HuH-7.5 (cell line): ENCODE results near the gene CYB561A3.

Source experiments
- DNase-seq: peaks from one replicate; pipeline ENCODE4 v3.0.0; 2011; ENCODE audit warnings: low spot score

CYB561A3 gene

DNA sequence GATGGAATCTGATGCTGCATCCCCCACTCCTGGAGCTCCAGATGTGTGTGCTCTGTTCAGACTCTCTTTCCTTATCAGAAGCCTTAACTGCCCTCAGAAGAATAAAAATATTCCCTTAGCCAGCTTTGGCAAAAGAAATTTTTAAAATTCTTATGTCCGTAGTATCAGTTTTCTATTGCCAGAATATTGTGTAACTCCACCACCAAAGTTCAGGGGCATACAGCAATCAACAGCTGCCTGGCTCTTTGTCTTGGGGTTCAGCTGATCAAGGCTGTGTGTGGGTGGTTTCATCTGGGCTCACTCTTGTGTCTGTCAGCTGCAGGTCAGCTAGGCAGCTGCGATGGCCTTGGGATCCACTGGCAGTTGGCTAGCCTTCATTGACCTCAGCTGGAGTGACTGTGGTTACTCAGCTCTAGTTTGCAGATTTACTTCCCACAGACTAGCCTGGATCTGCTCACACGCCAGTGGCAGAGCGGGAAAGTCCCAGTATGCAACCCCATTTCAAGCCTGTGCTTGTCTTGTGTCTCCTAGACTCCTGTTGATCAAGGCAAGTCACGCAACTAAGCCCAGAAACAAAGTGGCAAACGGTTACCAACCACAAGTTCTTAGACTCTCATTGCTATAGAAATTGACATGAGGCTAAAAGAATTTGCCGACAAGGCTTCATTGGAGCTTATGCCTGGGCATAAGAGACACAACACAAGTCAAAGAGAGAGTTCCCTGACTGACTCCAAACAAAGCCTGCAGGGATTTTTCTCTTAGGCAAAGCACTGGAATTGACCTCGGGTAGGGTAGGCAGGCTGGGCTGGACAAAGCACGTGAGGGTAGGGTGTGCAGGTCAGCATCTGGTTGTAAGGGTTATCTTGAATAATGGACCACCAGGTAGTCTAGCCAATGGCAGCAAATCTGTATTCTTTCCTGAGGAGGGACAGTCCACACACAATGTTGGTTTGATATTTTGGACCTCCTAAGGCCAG is 8.0 kb upstream of the CYB561A3 start:
- no peak for DNase-seq

DNA sequence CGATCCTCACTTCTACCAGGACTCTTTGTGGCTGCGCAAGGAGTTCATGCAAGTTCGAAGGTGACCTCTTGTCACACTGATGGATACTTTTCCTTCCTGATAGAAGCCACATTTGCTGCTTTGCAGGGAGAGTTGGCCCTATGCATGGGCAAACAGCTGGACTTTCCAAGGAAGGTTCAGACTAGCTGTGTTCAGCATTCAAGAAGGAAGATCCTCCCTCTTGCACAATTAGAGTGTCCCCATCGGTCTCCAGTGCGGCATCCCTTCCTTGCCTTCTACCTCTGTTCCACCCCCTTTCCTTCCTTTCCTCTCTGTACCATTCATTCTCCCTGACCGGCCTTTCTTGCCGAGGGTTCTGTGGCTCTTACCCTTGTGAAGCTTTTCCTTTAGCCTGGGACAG is 7.0 kb upstream of the CYB561A3 start:
- no peak for DNase-seq

DNA sequence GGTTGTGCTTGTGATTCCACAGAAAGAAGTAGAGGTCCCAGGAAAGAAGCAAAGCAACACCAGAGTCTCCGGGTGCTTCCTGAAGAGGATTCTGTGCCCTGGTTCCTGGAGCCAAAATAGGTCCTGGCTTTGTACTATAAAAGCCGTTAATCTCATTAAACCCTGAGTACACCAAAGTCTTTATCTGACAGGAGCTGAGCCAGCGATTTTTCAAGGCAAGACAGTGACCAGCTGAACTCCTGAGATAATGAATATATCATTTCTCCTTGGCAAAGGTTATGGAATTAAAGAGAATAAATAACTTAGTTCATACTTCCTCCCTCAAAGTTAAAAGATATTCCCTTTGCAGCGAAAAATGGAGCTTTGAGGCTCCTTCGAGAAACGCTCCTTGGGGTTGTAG is 5.7 kb upstream of the CYB561A3 start:
- no peak for DNase-seq

DNA sequence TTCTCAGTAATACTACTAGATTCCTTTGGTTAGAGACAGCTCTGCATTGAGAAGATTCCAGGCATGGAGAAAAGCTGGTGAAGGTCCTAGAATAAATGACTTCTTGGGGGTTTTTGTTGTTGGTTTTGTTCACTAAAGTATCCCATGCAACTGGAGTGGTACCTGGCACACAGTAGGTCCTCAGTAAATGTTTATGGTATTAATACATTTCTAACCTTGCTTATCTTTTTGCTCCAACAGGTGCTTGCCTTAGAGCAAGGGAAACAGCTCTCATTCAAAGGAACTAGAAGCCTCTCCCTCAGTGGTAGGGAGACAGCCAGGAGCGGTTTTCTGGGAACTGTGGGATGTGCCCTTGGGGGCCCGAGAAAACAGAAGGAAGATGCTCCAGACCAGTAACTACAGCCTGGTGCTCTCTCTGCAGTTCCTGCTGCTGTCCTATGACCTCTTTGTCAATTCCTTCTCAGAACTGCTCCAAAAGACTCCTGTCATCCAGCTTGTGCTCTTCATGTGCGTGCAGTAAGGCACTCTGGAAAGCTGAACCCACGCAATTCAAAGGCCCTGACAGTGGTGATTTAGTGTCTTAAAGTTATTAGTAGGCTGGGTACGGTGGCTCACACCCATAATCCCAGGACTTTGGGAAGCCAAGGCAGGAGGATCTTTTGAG is 2.5 kb upstream of the CYB561A3 start:
- DNase-seq, result no peak

DNA sequence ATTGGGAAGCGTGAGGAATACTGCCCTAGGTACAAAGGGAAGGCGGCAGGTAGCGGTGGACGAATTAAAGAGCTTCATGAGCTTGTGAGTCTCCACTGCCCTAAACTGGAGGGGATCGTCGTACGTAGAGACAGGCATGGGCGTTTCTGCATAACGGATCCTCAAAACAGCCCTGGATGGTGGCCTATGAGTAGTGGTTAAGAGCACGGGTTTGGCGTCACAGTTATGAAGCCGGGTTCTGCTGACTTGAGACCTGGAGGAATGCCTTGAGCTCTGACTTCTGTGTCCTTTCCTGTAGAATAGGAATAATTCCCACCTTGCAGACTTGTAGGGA is 827 bp upstream of the CYB561A3 start:
- peak; percentile 62 for DNase-seq

DNA sequence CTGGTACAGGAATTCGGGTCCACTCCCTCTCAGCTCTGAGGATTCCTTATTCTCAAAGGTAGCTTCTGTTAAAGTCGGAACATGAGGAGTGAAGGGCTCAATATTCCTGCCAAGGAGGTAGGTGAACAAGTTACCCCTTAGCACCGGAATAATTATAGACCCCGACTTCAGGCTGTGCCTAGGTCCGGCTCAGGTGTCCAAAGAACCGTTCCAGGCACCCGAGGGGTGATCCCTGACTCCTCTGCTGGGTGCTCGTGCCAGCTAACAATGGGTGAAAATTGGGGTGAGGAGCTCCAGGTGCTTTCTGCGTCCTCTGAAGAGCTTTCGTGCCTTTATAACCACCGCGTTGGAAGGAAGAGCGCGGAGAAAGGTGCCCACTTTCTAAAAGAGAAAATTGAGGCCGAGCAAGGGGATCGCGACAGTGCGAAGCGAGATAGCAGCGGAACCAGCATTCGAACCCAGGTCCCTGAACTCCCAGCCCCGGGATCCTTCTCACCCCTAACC is 393 bp downstream of the CYB561A3 start:
- no peak for DNase-seq

DNA sequence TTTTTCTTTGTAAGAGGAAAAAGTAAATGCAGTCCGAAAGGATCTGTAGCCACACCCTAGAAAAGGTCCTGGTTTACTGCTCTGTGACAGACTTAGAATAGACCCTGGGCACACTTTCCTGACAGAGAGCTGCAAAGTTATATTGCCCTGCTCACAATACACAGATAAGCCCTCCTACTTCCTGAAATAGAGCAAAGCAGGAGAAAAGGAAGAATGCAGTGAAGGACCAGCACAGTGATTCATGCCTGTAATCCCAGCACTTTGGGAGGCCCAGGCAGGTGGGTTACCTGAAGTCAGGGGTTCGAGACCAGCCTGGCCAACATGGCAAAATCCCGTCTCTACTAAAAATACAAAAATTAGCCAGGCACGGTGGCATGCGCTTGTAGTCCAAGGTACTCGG is 2.2 kb downstream of the CYB561A3 start:
- DNase-seq, result no peak

DNA sequence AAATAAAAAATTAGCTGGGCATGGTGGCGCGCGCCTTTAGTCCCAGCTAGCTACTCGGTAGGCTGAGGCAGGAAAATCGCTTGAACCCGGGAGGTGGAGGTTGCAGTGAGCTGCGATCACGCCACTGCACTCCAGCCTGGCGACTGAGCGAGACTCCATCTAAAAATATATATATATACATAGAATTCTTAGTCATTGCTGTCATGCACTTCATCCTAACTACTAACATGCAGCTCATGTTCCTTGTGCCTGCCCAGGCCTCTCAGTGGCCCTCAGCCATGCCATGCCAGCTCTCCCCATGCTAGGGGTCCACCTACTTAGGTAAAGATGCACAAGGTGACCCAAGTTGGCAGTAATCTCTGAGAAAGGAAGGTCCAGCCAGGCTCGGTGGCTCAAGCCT is 3.1 kb downstream of the CYB561A3 start:
- DNase-seq, result no peak

DNA sequence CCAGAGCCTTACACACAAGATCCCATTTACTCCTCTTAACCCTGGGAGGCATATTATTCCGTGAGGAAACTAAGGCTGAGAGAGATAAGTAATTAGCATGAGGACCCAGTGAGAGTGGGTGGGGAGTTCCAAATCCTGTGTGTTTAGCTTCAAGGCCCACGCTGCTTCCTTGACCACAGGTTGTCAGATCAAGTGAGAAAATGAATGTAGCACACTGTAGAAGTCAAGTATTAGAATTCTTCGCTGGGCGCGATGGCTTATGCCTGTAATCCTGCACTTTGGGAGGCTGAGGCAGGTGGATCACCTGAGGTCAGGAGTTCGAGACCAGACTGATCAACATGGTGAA is 3.8 kb downstream of the CYB561A3 start:
- DNase-seq, result no peak

DNA sequence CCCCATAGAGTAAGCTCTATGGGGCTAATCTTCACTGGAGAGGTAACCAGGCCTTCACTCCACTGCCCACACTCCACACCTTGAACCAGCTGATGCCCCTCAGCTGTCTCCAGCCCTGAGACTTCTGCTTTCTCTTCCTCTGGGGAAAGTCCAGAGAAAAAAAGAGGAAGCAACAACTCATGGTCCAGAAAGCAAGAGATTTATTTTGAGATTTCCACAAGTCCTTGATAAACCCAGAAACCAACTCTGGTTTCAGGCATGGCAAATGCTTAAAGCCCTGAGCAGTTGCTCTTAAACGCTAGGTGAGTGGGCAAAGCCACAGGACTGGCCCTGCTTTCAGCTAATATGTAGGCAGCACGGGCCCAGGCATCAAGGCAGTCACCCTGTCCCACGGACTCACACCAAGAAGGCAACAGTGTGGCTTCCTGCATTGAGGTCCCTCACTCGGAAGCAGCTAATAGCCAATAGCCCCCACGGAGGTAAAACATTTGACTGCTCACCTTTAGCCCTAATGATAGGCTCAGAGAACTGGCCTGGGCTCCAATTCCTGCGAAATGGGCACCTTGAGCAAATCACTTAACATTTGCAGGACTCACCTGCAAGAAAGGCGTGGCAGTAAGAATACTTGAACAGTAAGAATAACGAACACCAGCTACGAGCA is 4.3 kb downstream of the CYB561A3 start:
- DNase-seq, result no peak

DNA sequence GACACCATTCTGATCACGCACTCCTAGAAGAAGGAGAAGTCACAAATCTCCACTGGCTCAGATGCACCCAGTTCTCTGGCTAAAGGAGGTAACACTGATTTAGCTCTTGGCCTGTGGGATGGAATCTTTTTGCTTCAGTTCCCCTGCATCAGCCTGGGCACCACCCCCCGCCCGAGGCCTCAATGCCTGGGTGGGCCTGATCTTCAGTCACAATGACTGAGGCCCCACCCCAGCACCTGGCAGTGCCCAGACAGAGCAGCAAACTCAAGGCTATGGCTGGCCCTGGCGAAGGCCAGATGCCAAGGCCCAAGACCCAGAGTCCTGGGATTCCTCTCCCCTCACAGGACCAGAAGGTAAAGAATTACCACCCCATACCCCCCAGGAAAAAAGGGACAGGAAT is 5.0 kb downstream of the CYB561A3 start:
- no peak for DNase-seq

DNA sequence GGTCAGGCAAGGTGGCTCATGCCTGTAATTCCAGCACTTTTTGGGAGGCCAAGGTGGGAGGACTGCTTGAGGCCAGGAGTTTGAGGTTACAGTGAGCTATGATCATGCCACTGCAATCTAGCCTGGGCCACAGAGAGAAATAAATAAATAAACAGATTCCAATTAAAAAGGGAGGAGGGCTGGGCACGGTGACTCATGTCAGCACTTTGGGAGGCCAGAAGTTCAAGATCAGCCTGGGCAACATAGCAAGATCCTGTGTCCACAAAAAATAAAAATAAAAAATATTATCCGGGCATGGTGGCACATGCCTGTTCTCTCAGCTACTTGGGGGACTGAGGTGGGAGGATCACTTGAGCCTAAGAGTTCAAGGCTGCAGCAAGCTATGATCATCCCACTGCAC is 7.5 kb downstream of the CYB561A3 start:
- DNase-seq, result no peak

DNA sequence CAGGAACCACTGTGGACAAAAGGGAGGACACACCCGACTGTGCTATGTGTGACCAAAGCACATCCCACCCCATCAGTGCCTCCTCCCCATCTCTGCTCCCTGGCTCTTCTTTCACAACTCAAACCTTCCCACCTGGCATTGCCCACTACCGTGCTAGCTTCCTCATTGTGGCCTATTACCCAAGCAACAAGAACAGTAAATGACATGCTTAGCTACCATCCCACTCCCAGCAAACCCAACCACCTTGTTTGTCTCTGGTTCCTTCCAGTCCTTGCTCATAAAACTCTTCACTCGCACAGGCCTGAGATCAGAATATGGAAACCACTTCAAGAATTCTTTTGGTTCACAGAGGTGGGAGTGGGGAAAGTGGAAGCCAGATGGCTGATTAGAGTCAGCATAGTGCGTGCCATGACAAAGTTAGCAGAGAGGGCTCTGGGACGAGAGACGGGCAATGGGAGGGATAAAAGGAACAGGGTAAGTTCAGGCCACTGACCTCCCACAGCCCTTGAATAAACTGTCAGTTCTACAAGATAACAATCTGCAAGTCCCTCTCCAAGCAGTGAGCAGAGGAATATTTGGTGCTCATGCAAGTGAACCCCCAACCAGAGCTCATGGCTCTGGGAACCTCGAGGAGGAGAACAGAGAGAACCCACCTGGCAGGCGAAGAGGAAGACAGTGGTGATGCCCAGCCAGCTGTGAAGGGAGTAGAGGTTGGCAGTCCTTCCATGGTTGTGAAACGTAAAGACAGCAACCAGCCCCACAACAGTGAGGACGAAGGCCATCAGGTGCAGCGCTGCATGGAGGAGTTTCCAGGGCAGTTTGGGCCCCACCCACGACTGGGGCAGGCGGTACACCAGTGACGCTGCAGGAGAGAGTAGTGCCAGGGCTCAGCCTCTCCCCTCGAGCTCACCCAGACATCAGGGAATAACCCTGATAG is 8.3 kb downstream of the CYB561A3 start:
- DNase-seq, result no peak

DNA sequence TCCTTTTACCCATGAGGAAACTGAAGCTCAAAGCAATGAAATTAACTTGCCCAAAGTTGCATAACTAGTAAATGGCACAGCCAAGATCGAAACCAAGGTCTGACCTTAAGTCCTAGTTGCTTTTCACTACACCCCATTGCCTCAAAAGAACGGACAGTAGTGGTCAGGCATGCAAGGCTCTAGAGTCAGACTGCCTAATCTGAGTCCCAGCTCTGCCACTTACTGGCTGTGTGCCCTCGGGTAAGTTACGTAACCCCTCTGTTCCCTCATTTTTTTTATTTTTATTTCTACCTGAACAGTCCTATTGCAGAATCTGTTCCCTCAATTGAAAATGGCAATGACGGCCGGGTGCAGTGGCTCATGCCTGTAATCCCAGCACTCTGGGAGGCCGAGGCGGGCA is 9.6 kb downstream of the CYB561A3 start:
- DNase-seq, result no peak

DNA sequence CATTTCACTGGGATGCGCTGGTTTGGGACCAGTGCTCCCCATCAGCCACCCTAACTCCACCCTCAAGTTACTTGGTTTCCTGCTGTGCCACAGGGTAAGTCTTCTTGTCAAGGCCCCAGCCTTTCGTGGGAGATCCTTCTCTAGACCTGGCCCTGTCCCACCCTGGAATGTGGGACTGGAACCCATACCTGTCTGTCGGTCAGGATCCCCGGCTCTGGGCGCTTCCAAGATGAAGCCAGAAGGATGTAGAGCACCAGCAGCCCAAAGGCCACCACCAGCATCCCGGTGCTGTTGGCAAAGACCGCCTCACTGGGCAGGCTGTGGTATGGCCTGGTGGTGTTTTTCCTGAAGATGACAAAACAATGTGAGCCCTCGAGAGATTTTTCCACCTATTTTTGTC is 10.9 kb downstream of the CYB561A3 start:
- DNase-seq, result no peak

DNA sequence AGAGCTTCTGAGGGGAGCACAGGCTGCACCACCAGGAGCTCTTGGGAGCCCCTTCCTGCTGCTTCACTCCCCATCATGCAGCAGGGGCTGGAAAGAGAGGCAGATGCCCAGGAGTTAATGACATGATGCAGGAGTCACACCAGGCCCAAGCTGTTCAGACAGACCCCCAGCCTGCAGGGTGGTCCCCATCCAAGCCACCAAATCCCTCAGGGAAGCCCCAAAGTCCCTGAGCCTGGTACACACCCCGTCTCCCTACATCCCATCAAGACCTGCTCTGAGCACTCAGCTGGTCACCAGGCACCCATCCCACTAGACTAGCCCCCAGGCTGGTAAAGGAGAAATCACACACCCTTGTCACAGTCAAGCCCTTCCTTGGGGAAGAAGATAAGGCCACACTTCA is 11.3 kb downstream of the CYB561A3 start:
- DNase-seq, result no peak

DNA sequence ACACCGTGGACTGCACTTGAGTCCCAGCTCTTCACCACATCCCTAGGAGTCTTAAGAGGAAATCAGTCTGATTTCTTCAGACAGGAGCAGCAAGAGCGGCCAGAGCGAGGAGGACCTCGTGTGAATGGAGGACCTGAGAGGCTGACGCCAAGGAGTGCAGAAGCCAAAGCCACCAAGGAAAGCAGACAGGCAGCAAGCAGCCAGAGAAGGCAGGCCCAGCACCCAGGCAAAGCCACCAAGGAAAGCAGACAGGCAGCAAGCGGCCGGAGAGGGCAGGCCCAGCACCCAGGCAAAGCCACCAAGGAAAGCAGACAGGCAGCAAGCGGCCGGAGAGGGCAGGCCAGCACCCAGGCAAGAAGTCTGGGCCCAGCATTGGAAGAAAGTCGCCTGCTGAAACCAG is 11.8 kb downstream of the CYB561A3 start:
- DNase-seq, result no peak

DNA sequence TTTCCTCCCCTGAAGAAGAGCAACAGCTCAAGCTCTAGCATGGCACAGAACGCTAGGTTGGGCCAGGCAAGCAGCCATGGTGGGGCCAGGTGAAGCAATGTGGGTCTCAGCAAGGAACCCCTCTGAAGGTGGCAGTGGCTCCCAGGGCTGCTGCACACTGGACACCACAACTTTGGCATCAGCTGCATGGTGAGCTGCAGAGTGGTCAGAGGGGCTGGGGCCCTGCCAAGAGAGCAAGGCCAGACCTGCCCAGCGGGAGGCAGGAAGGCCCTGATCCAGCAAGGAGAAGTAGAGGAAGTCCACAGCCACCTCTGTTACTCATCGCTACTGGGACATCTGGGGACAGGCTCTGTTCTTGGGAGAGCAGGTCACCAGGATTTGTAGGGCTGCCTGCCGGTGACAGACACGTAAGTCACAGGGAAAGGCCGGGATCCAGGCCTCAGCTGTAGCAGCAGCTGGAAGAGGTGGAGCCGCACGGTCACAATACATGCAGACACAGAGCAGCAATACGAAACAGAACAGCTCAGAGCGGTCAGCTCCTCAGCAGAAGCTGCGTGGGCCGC is 12.4 kb downstream of the CYB561A3 start:
- DNase-seq, result no peak

DNA sequence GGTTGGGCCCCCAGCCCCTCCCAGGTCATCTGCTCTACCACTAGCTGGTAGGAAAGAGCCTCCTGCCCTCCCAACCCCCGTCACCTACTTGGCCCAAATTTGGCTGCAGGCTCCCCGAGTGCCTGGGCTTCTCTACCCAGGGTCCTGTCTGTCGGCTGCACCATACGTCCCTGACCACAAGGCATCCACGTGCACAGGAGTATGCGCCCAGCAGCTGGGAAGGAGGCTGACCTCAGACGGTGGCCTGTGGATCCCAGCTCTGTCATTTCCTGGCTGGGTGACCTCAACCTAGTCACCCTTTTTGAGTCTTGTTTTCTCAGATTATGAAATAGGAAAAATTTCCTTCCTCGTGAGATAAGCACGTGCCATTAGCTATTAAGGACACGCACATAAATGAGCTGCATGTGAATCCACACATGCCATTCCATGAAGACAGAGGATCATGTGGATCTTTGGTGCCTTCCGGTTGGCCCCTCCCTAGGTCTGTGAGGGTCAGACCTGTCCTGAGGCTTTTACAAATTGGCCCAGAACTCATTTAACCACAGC is 13.7 kb downstream of the CYB561A3 start:
- DNase-seq, result no peak

DNA sequence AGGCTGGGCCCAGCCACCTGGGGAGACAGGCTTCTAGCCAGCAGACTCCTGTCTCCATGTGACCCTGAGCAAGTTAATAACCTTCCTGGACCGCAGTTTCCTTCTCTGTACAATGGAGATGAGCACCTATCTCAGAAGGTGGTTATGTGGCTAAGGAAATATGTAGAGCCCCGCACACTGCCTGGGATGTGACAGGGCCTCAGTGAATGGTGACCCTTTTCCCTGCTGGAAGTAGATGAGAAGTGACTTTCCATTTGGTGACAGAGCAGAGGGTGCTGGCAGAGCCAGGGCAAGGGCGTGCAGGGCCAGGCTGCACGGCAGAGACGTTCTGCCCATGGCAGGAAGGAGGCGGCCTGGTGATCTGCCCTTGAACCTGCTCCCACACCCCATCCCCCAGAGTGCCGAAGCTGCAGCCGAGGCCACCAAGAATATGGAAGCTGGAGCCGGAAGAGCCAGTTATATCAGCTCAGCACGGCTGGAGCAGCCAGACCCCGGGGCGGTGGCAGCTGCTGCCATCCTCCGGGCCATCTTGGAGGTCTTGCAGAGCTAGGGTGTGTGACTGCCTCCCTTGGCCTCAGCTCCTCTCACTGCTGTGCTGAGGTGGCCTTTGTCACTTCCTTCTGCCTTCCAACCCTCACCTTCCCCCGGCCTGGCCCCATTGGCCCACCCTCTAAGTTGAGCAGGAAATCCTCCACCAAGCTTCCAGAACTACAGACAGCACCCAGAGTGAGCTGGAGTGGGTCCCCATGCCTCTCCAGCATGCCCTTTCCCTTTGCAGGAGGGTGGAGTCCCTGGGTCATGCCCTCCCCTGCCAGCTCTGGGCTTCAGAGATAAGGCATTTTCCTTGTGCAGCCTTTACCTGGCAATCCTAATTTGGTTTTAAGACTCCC is 15.5 kb downstream of the CYB561A3 start:
- no peak for DNase-seq
